Left ventricle myocardium superior (tissue), 1 donor: ENCODE measurements around the gene E2F8. TPM values are rescaled to one million over a fixed set of nuclear protein-coding genes. Genes with fewer than 3 reads are reported as not detected.
A peak's percentile ranks its signal among the peaks of the same experiment; 100 is the strongest.
"Not testable (repeated sequence)": the region's sequence is repeated elsewhere in the genome, so short reads cannot be mapped to it uniquely, and the experiment has no call there.

Experiments
- ATAC-seq: fragments of 200-7000 bp; cut with Tn5 transposase; one replicate; pipeline ENCODE4 v1.9.1; 2020; ENCODE audit warnings: mild to moderate bottlenecking, moderate library complexity
- DNase-seq: peaks from one replicate; pipeline ENCODE4 v3.0.0-alpha.2; 2020
- intact Hi-C: fragments of 100-400 bp; cut with micrococcal nuclease; formaldehyde crosslinking; loops from one replicate; pipeline ENCODE4 v1.11.0; 2022
- long read RNA-seq: library from polyadenylated mRNA; unstranded; transcript quantifications from one replicate; pipeline ENCODE4 v2.0.0, GENCODE V29; 2021
- total RNA-seq: library from RNA; stranded (reverse); fragmentation: NEBNext Ultra II Directional; extraction: Animal tissue kit (Norgen Biotek cat#: 25700); gene quantifications from one replicate; pipeline ENCODE4 v1.2.1, GENCODE V29; 2021
- donor health status: DM: no; HTN: yes; CAD: no; lungs with severe emphysema.

The E2F8 gene, protein sequence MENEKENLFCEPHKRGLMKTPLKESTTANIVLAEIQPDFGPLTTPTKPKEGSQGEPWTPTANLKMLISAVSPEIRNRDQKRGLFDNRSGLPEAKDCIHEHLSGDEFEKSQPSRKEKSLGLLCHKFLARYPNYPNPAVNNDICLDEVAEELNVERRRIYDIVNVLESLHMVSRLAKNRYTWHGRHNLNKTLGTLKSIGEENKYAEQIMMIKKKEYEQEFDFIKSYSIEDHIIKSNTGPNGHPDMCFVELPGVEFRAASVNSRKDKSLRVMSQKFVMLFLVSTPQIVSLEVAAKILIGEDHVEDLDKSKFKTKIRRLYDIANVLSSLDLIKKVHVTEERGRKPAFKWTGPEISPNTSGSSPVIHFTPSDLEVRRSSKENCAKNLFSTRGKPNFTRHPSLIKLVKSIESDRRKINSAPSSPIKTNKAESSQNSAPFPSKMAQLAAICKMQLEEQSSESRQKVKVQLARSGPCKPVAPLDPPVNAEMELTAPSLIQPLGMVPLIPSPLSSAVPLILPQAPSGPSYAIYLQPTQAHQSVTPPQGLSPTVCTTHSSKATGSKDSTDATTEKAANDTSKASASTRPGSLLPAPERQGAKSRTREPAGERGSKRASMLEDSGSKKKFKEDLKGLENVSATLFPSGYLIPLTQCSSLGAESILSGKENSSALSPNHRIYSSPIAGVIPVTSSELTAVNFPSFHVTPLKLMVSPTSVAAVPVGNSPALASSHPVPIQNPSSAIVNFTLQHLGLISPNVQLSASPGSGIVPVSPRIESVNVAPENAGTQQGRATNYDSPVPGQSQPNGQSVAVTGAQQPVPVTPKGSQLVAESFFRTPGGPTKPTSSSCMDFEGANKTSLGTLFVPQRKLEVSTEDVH
- total RNA-seq = 5.8 TPM
- long read RNA-seq, partial matches to known transcripts = 1 of 1 reads
- long read RNA-seq, other reads (novel, unspliced or antisense) = 0 of 1 reads

DNA sequence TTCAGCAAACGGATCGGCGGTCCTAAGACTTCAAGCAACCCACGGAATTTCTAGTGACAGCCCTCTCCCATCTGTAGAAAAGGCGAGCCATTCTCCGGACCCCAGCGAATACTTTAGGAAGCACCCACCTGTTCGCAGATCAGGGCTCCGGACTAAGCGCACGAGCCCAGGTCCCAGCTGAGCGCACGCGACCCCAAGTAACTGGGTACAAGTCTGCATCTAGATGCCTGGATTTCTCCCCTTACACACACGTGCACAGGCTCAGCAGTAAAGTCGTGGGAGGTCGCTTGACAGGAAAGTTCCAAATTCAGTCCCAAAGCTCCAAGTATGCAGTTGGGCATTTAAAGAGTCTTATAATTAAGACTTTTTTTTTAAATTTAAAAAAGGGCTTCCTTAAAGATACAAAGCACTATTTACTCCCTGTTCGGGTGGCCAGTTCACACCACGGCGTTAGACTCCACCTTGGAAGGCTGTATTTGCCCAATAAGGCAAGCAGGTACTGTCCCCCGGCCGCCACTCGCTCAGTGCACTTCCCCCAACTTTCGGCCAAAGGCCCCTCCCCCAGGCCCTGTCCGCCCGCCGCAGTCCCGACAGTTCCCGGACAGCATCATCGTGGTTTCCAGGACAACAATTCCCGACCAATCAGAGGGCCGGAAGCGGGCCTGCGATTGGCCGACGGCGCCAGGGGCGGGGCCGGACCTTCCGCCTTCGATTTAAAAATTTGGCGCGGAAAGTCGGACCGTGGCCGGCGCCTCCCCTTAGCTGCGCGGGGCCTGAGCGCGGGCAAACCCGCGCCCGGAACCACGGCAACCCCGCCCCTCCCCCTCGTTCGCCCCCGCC, at the start of gene E2F8:
E2F8 (minus strand) TSS at position 526 of the 840 bp plus-strand sequence. CDS start 824 bp downstream, outside the sequence.
- intact Hi-C loops = no loop called here
- ATAC-seq (peak; percentile 94), DNase-seq (peak; percentile 94)

DNA sequence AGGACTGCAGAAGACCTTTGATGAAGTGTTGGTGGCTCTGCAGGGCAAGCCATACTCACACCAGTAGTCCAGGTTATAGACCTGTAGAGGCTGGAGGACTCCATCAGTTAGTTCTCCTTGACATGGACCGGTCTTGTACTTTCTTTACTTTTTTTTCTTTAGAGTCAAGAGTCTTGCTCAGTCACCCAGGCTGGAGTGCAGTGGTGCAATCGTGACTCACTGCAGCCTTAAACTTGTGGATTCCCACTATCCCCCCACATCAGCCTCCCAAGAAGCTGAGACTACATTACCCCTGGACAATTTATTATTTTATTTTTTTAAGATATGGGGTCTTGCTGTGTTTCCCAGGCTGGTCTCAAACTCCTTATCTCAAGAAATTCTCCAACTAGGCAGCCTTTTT, 49.6 kb upstream of the E2F8 start:
- intact Hi-C loops = no loop called here
- no peak for DNase-seq
- ATAC-seq = no peak

DNA sequence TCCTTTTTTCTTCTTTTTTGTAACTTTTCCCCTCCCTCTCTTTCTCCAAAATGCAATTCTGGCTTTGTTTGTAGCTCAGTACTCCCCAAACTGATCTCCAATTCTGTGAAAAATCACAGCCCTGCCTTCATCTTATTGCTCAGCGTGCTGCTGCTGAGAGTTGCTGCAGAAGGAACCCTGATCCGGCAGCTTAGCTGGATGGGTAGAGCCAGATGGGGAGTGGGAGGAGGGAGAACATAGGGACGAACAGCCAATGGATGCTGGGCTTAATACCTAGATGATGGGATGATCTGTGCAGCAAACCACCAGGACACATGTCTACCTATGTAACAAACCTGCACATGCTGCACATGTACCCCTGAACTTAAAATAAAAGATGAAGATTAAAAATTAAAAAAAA, 47.5 kb upstream of the E2F8 start:
- intact Hi-C loops = no loop called here
- ATAC-seq = no peak
- DNase-seq = no peak

DNA sequence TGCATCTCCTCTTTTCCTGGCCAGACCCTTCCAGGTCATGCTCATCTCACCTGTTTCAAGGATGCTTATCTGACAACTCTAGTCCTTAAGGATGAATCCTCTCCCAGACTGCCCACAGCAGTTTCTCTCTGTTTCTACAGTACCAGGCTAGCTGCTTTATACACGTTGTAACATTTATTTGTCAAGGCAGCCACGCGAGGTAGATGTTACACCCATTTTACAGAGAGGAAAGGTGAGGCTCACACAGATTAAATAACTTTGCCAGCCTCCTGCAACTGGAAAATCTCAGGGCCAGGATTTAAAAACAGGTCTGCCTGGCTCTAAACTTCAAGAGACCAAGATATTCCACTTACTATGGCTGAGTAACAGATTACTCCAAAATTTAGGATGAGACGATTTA, 45.7 kb upstream of the E2F8 start:
- intact Hi-C loops = no loop called here
- no peak for ATAC-seq
- no peak for DNase-seq

DNA sequence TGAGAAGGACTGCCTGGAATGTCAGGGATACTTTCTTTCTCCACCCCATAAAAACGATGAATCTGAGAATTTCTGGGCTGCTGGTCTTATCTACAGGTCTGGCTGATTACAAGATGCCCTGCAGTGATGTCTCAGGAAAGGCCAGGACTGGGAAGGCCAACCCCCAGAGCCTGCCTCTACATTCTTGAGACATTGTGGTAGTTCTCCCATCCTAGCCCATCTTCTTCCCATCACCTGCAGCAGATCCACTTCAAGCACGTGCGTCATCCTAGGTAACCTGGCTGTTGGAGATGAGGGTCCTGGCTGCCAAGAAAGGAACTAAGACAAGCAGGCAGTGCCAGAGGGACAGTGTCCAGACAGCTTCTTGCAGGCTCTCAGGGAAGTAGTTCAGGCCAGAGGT, 44.1 kb upstream of the E2F8 start:
- ATAC-seq (no peak), DNase-seq (no peak)
- intact Hi-C loops = no loop called here

DNA sequence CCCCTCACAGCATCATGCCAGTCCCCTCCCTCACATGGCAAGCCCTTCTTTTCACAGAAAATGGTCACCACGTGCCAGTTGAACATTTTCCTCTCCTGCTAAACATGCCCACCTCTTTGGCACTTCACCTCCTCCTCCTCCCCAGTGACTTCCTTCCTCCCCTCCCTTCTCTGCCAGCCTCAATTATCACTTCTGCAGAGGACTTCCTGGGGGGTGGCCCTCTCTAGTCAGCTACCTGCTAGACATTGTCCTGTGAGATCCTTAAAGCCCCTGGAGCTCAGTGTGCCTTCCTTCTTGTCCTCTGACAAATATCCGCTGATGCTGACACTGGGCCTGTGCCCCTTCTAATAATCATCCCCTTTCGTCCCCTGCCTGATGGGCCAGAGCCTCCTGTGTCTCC, 43.2 kb upstream of the E2F8 start:
- ATAC-seq = no peak
- DNase-seq = no peak
- intact Hi-C loops = no loop called here

DNA sequence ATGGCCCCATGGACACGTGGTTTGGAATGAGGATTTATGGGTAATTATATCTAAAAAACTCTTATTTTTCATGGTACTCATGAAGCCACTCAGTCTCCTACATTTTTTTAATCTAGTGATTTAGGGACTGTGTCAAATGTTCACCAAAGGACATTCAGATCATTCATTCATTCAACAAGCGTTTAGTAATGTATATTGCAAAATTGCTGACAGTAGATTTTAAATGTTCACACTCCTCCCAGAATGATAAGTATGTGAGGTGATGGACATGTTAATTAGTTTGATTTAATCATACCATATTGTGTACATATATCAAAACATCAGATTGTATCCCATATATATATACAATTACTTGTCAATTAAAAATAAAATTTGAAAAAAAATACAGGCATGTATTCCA, 40.8 kb upstream of the E2F8 start:
- DNase-seq = no peak
- ATAC-seq = no peak
- intact Hi-C loops = no loop called here

DNA sequence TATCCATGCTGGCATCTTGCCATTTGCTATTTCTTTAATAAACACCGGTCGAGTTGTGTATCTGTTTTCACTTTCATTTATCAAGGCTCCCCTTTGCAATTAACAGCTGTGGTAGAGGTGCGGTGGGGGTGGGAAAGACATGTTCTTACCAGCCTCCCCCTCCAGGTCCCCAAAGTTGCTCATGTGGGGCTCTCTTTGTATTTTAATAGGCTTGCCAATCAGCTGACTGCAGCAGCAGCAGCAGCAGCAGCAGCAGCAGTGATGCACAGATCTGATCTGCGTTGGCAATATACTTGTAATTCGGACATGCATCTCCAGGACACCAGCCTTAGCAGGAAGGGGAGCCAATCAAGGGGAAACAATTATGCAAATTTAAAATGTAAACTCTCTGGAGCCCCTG, 40.3 kb upstream of the E2F8 start:
- DNase-seq (no peak), ATAC-seq (no peak)

DNA sequence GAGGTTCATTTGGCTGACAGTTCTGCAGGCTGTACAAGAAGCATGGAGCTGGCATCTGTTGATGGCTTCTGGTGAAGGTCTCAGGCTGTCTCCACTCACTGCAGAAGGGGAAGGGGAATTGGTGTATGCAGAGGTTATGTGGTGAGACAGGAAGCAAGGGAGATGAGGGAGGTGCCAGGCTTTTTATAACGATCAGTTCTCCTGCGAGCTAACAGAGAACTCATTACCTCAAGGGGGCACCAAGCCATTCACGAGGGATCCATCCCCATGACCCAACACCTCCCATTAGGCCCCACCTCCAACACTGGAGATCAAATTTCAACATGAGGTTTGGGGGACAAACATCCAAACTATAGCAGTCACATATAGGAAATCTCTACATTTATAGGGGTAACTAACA, 38.7 kb upstream of the E2F8 start:
- DNase-seq = no peak
- intact Hi-C loops = no loop called here
- no peak for ATAC-seq

More for the DNA sequence above, 40.3 kb upstream of the E2F8 start:
- intact Hi-C loops = no loop called here

DNA sequence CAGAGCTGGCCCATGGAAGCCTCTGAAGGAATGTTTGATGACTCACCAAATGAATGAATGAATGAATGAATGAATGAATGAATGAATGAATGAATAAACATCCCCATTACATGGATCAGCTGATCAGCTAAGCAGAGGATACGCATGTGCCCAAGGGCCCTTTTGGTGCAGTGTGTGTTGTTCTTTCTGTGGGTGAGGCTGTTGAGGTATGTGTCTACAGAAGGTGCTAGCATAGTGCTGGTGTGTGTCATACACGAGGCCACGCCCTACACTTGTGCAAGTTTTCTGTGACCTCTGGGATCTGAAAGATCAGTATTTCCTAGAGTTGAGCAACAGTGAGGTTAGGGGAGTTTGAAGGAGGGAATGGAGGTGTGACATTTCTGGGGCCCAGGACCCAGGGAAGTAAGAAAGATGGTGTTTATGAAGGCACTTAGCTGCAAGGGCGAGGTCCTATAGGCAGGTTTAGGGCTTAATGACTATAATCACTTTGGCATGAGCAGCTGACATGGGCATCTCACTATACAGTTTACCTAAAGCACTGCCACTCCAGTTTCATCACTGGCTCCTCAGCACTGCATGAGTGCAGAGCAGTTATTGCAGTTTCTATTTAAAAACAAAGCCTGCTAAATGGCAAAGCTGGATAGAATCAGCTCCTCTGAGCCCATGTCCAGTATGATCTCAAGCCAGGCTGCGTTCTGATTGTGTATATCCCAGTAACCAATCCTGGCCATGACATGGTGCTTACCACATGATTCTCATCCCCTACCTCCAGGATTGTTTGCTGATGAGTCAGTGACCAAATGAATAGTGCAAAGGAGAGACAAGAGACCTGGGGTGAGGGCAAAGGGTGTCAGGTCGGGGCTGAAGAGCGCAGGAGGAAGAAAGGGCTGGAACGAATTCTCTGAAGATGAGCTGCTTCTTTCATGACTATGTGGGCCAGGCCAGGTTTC, 36.4 kb upstream of the E2F8 start:
- ATAC-seq = peak; percentile 52

DNA sequence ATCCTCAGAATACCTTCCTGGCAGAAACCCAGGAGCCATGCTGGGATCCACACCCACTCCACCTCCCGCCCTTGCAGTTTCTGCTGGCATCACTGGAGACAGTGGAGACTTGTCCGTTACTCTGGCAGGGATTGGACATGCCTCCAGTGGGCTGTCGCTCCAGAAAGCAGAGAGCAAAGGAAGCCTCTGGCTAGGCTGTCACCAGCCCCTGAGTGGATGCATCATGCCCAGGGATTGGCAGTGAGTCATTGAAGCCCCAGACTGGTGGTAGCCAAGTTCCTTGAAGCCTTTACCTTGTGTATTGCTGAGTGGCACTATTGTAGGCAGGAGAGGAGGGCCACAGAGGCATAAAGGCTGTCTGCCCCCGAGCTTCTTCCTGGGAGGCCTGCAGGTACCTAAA, 34.8 kb upstream of the E2F8 start:
- intact Hi-C loops = no loop called here
- no peak for DNase-seq
- ATAC-seq = no peak

More for the DNA sequence above, 36.4 kb upstream of the E2F8 start:
- intact Hi-C loops = no loop called here
- no peak for DNase-seq

DNA sequence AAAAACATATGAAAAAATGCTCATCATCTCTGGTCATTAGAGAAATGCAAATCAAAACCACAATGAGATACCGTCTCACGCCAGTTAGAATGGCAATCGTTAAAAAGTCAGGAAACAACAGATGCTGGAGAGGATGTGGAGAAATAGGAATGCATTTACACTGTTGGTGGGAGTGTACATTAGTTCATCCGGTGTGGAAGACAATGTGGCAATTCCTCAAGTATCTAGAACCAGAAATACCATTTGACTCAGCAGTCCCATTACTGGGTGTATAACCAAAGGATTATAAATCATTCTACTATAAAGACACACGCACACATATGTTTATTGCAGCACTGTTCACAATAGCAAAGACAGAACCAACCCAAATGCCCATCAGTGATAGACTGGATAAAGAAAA, 32.5 kb upstream of the E2F8 start:
- DNase-seq, intact Hi-C loops, ATAC-seq: not testable (repeated sequence)

DNA sequence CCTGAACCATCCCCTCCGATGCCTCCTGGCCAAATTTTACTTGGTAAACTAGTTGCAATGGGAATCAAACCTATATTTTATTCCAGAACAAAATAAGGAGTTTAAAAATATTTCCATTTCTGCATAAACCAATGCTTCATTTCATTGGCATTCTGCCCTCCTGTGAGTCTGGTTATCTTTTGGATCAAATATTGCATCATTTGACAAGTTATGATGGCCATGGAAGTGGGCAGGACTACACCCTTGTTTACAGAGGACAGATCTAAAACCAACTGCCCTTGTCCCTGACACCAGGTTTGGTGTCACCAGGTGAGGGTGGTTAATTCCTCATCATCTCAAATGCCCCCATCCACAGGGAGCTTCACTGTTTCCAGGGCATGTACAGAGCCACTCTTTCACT, 28.2 kb upstream of the E2F8 start:
- ATAC-seq (no peak), DNase-seq (no peak)
- intact Hi-C loops = no loop called here

DNA sequence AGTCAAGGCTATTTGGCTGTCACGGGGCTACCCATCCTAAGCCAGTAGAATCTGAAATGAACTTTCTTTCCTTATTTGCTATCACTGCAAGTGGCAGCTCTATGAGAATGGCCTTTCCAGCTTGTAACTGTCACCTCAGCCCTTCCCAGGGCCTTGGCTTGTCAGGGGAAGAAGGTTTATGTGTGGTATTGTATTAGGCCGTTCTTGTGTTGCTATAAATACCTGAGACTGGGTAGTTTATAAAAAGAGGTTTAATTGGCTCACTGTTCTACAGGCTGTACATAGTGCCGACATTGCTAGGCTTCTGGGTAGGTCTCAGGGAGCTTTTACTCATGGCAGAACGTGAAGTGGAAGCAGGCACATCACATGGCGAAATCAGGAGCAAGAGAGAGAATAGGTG, 26.8 kb upstream of the E2F8 start:
- DNase-seq (no peak), ATAC-seq (peak; percentile 65)
- intact Hi-C loops = no loop called here

DNA sequence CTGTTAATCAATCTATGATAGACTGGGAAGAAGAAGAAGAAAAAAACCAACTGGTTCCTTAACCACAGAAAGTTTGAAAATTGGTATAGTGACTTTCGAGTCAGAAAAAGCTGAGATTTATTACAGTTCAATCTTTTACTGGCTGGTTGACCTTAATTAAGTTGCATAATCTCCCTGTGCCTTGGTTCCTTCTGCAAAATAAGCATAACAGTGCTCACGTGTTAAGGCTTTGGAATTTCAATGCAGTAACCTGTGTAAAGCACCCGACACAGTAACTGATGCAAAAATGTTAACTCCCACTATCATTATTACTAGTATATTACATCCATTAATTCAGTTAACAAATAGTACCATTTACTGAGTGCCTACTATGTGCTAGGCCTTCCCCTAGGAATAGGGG, 22.6 kb upstream of the E2F8 start:
- no peak for ATAC-seq
- intact Hi-C loops = no loop called here
- DNase-seq = no peak

DNA sequence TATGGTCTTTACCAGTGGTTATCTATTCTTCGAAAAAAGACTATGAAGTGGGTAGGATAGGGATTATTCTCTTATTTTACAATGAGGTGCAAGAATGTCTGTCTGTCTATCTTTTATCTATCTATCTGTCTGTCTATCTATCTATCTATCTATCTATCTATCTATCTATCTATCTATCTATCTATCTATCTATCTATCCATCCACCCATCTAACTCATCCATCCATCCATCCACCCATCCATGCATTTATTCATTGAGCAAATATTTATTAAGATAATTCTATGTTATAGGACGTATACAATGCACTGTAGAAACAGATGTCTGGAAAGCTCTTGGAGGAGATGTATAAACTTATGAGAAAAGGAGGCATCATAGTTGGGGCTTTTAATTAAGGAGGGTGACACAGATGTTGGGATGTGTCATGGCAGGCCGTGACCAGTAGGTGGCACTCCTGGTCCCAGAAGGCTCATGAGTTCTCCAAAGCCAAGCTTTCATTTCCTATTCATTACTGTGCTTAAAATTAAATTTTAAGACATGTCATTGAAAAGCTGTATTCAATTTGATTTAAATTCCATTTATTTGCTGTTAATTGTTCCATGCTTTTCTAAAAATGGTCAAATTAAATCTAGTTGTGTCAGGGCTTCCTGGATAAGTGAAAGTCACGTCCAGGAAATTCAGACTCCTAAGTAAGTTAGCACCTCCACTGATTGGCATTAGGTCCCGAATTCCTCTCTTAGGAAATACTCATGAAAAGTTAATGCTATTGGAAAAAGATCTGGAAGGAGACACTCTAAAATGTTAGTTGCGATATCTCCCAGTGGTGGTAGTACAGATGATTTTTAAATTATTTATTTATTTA, 19.0 kb upstream of the E2F8 start:
- intact Hi-C loops = no loop called here
- peak; percentile 82 for DNase-seq
- ATAC-seq = peak; percentile 72

DNA sequence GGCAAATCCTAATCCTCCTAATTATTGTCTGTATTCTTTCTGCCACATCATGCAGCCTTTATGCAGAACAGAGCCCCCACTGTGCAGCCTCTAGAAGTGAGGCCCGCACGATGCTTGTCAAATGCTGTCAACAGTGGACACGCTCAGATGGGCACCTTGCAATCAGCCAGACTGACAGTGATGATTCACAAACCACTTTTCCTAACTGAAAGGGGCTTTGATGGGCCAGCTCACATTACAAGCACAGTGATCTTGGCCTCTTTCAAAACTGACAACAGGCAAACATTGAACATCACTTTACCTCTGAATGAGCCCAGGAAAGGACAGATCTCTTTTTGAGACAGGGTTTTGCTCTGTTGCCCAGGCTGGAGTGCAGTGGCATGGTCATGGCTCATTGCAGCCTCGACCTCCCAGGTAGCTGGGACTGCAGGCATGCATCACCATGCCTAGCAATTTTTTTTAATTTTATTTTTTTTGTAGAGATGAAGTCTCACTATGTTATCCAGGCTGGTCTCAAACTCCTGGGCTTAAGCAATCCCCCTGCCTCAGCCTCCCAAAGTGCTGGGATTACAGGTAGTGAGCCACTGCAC, 18.0 kb upstream of the E2F8 start:
- DNase-seq (no peak), ATAC-seq (no peak)
- intact Hi-C loops = no loop called here
